ENCODE results near the gene IQCH. TPM values are rescaled to one million over a fixed set of nuclear protein-coding genes. Genes with fewer than 3 reads are reported as not detected.

Gene IQCH
- total and polyA plus RNA-seq, 2 donors, result 0.91 to 1.8 TPM

DNA sequence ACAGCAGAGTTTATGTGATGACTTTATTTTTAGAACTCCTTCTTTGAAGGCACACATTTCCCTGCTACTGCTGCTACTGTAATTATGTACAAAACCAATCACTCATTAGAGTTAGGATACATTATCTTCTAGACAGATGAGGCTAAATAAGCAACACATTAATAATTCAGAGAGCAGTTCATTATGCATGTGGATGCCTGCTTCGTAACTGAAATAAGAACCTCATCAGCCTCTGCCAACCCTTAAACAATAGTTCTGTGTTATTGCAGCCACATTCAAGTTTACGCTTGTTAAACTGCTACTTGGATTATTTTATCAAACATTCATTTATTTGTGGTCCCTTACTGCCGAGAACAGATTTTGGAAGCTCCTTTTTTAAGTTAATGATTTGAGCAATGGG, 213.8 kb downstream of the IQCH start:
- no peak for DNase-seq (ENCODE audit: low read depth in 6 of 9, low spot score in 9 of 9)
- Histone ChIP-seq H3K36me3 (ENCODE audit: control insufficient read depth in 2 of 2, insufficient read depth in 2 of 2, low read length in 1 of 2) (no peaks in the 10 kb centered on the region), H3K4me1 (ENCODE audit: control insufficient read depth in 2 of 2, insufficient read depth in 2 of 2, low read length in 2 of 2) (peaks cover 0 to 5% of the 10 kb centered on the region in 2 donors), H3K27me3 (ENCODE audit: control insufficient read depth in 2 of 2, insufficient read depth in 1 of 2, low read length in 1 of 2) (no peaks in the 10 kb centered on the region), H3K9me3 (ENCODE audit: control insufficient read depth in 2 of 2, insufficient read depth in 1 of 2, low read length in 1 of 2) (no peaks in the 10 kb centered on the region), H3K4me3 (ENCODE audit: low read length in 2 of 2) (no peak overlapping the region), H3K27ac (ENCODE audit: low read depth in 1 of 2, low read length in 1 of 2) (no peak overlapping the region)
- WGBS, result 96% methylated on average over 3 of the region's 3 CpGs

GRCh38 chr15:67469680-67470079, 215.1 kb downstream of the IQCH start:
- no peaks in the 10 kb centered on the region for H3K36me3 ChIP-seq (ENCODE audit: control insufficient read depth in 2 of 2, insufficient read depth in 2 of 2, low read length in 1 of 2)
- peaks cover 0 to 5% of the 10 kb centered on the region in 2 donors for H3K4me1 ChIP-seq (ENCODE audit: control insufficient read depth in 2 of 2, insufficient read depth in 2 of 2, low read length in 2 of 2)
- H3K9me3 ChIP-seq (ENCODE audit: control insufficient read depth in 2 of 2, insufficient read depth in 1 of 2, low read length in 1 of 2), result no peaks in the 10 kb centered on the region
- DNase-seq (ENCODE audit: low read depth in 6 of 9, low spot score in 9 of 9), result no peak
- H3K27ac ChIP-seq (ENCODE audit: low read depth in 1 of 2, low read length in 1 of 2), result no peak overlapping the region
- no peaks in the 10 kb centered on the region for H3K27me3 ChIP-seq (ENCODE audit: control insufficient read depth in 2 of 2, insufficient read depth in 1 of 2, low read length in 1 of 2)
- WGBS, result 95% methylated on average over 3 of the region's 3 CpGs
- no peak overlapping the region for H3K4me3 ChIP-seq (ENCODE audit: low read length in 2 of 2)

DNA sequence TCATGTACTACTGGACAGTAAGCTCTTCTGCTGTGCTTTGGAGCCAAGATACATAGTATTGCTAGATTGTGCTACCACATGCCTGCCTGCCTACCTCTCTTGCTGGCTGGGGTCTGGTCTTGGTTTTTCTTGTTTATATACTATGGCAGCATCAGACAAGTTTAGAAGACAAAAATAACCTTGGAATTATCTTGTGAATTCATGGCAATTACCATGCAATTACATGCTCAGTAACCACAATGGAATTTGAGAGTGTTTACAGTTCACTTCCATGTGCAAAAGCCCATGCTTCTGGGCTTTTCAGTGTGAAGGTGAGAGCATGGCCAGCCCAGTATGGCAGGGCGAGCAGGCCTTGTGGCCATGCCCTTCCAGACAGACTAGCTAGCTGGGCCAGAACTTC, 218.4 kb downstream of the IQCH start:
- no peaks in the 10 kb centered on the region for H3K9me3 ChIP-seq (ENCODE audit: control insufficient read depth in 2 of 2, insufficient read depth in 1 of 2, low read length in 1 of 2)
- no peaks in the 10 kb centered on the region for H3K36me3 ChIP-seq (ENCODE audit: control insufficient read depth in 2 of 2, insufficient read depth in 2 of 2, low read length in 1 of 2)
- H3K27ac ChIP-seq (ENCODE audit: low read depth in 1 of 2, low read length in 1 of 2), result no peak overlapping the region
- DNase-seq (ENCODE audit: low read depth in 6 of 9, low spot score in 9 of 9), result no peak
- peaks cover 0 to 4% of the 10 kb centered on the region in 2 donors for H3K4me1 ChIP-seq (ENCODE audit: control insufficient read depth in 2 of 2, insufficient read depth in 2 of 2, low read length in 2 of 2)
- H3K27me3 ChIP-seq (ENCODE audit: control insufficient read depth in 2 of 2, insufficient read depth in 1 of 2, low read length in 1 of 2), result no peaks in the 10 kb centered on the region
- WGBS, result 96% methylated on average over 1 of the region's 1 CpG
- no peak overlapping the region for H3K4me3 ChIP-seq (ENCODE audit: low read length in 2 of 2)

DNA sequence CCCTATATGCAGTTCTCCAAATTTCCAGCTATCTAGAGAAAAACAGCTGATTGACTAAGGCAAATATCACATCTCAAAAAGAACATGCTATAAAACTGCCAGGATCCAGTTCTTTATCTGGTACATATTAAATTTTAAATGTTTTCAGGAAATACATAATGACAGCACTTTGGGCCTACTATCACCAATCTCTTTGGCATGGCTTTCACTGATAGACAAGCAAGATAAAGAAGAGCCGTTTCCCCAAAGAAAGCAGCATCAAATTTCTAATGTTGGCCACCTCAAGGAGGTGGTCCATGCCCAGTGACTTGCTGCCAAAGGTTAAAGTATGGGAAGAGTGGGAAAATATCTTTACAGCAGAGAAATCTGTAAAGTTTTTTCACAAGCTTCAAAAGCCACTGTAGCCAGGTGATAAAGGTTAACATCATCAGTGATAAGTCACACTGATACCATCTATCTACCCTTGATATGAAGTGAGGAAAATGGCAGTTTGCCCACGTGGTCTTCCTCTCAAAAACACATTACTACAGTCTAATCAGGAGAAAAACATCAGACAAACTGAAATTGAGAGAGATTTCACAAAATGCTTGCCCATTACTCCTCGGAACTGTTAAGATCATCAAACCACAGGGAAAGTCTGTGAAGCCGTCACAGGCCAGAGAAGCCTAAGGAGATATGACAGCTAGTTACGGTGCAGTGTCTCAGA, 220.0 kb downstream of the IQCH start:
- H3K27ac ChIP-seq (ENCODE audit: low read depth in 1 of 2, low read length in 1 of 2), result no peak overlapping the region
- no peak overlapping the region for H3K4me3 ChIP-seq (ENCODE audit: low read length in 2 of 2)
- H3K36me3 ChIP-seq (ENCODE audit: control insufficient read depth in 2 of 2, insufficient read depth in 2 of 2, low read length in 1 of 2), result no peaks in the 10 kb centered on the region
- WGBS, result 50% methylated on average over 5 of the region's 5 CpGs
- no peaks in the 10 kb centered on the region for H3K27me3 ChIP-seq (ENCODE audit: control insufficient read depth in 2 of 2, insufficient read depth in 1 of 2, low read length in 1 of 2)
- DNase-seq (ENCODE audit: low read depth in 6 of 9, low spot score in 9 of 9), result peak in 1 of 9 donors; percentile 18
- H3K4me1 ChIP-seq (ENCODE audit: control insufficient read depth in 2 of 2, insufficient read depth in 2 of 2, low read length in 2 of 2), result peaks cover 0 to 4% of the 10 kb centered on the region in 2 donors
- H3K9me3 ChIP-seq (ENCODE audit: control insufficient read depth in 2 of 2, insufficient read depth in 1 of 2, low read length in 1 of 2), result no peaks in the 10 kb centered on the region

- 97% methylated on average over 5 of the region's 5 CpGs for WGBS
- Histone ChIP-seq H3K27ac (ENCODE audit: low read depth in 1 of 2, low read length in 1 of 2) (no peak overlapping the region), H3K4me1 (ENCODE audit: control insufficient read depth in 2 of 2, insufficient read depth in 2 of 2, low read length in 2 of 2) (peaks cover 0 to 5% of the 10 kb centered on the region in 2 donors), H3K4me3 (ENCODE audit: low read length in 2 of 2) (no peak overlapping the region), H3K9me3 (ENCODE audit: control insufficient read depth in 2 of 2, insufficient read depth in 1 of 2, low read length in 1 of 2) (peaks cover 0 to 4% of the 10 kb centered on the region in 2 donors), H3K36me3 (ENCODE audit: control insufficient read depth in 2 of 2, insufficient read depth in 2 of 2, low read length in 1 of 2) (no peaks in the 10 kb centered on the region), H3K27me3 (ENCODE audit: control insufficient read depth in 2 of 2, insufficient read depth in 1 of 2, low read length in 1 of 2) (no peaks in the 10 kb centered on the region)
- no peak for DNase-seq (ENCODE audit: low read depth in 6 of 9, low spot score in 9 of 9)
Observed at GRCh38 chr15:67479781-67480505, 225.4 kb downstream of the IQCH start.

DNA sequence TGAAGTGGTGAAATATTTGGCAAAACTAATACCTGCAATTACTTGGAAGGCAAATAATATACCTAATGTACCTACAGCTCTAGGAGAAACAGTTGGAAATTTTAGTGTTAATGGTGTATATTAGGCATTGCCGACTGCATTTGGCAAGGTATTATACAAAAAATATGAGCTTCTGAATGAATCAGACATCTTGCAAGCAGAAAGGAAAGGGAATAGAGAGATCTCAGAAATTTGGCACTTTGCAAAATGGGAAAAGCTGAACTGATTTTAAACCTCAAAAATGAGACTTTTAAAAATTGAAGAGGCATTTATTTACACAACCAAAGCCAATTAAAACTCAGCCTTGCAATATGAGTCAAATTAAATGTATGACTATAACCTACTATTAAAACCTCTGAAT, 226.2 kb downstream of the IQCH start:
- WGBS, result 97% methylated on average over 1 of the region's 1 CpG
- Histone ChIP-seq H3K27ac (ENCODE audit: low read depth in 1 of 2, low read length in 1 of 2) (no peak overlapping the region), H3K36me3 (ENCODE audit: control insufficient read depth in 2 of 2, insufficient read depth in 2 of 2, low read length in 1 of 2) (no peaks in the 10 kb centered on the region), H3K4me3 (ENCODE audit: low read length in 2 of 2) (no peak overlapping the region), H3K27me3 (ENCODE audit: control insufficient read depth in 2 of 2, insufficient read depth in 1 of 2, low read length in 1 of 2) (no peaks in the 10 kb centered on the region), H3K9me3 (ENCODE audit: control insufficient read depth in 2 of 2, insufficient read depth in 1 of 2, low read length in 1 of 2) (peaks cover 0 to 4% of the 10 kb centered on the region in 2 donors), H3K4me1 (ENCODE audit: control insufficient read depth in 2 of 2, insufficient read depth in 2 of 2, low read length in 2 of 2) (peaks cover 0 to 4% of the 10 kb centered on the region in 2 donors)
- DNase-seq (ENCODE audit: low read depth in 6 of 9, low spot score in 9 of 9), result no peak

- H3K27me3 ChIP-seq (ENCODE audit: control insufficient read depth in 2 of 2, insufficient read depth in 1 of 2, low read length in 1 of 2), result no peaks in the 10 kb centered on the region
- no peaks in the 10 kb centered on the region for H3K36me3 ChIP-seq (ENCODE audit: control insufficient read depth in 2 of 2, insufficient read depth in 2 of 2, low read length in 1 of 2)
- 68% methylated on average over 2 of the region's 2 CpGs for WGBS
- H3K4me1 ChIP-seq (ENCODE audit: control insufficient read depth in 2 of 2, insufficient read depth in 2 of 2, low read length in 2 of 2), result peaks cover 0 to 4% of the 10 kb centered on the region in 2 donors
- H3K27ac ChIP-seq (ENCODE audit: low read depth in 1 of 2, low read length in 1 of 2), result no peak overlapping the region
- DNase-seq (ENCODE audit: low read depth in 6 of 9, low spot score in 9 of 9), result peak in 4 of 9 donors; percentile 7 to 63 (median 22)
- no peak overlapping the region for H3K4me3 ChIP-seq (ENCODE audit: low read length in 2 of 2)
- peaks cover 0 to 4% of the 10 kb centered on the region in 2 donors for H3K9me3 ChIP-seq (ENCODE audit: control insufficient read depth in 2 of 2, insufficient read depth in 1 of 2, low read length in 1 of 2)
Observed at GRCh38 chr15:67481680-67482079, 227.1 kb downstream of the IQCH start.

- no peak for DNase-seq (ENCODE audit: low read depth in 6 of 9, low spot score in 9 of 9)
- Histone ChIP-seq H3K4me1 (ENCODE audit: control insufficient read depth in 2 of 2, insufficient read depth in 2 of 2, low read length in 2 of 2) (no peaks in the 10 kb centered on the region), H3K27ac (ENCODE audit: low read depth in 1 of 2, low read length in 1 of 2) (no peak overlapping the region), H3K27me3 (ENCODE audit: control insufficient read depth in 2 of 2, insufficient read depth in 1 of 2, low read length in 1 of 2) (no peaks in the 10 kb centered on the region), H3K36me3 (ENCODE audit: control insufficient read depth in 2 of 2, insufficient read depth in 2 of 2, low read length in 1 of 2) (no peaks in the 10 kb centered on the region), H3K4me3 (ENCODE audit: low read length in 2 of 2) (no peak overlapping the region), H3K9me3 (ENCODE audit: control insufficient read depth in 2 of 2, insufficient read depth in 1 of 2, low read length in 1 of 2) (no peaks in the 10 kb centered on the region)
- WGBS, result 96% methylated on average over 1 of the region's 1 CpG
Observed at GRCh38 chr15:67495585-67495984, 241.0 kb downstream of the IQCH start.

GRCh38 chr15:67501177-67501835, 246.7 kb downstream of the IQCH start:
- H3K27me3 ChIP-seq (ENCODE audit: control insufficient read depth in 2 of 2, insufficient read depth in 1 of 2, low read length in 1 of 2), result no peaks in the 10 kb centered on the region
- H3K27ac ChIP-seq (ENCODE audit: low read depth in 1 of 2, low read length in 1 of 2), result no peak overlapping the region
- H3K9me3 ChIP-seq (ENCODE audit: control insufficient read depth in 2 of 2, insufficient read depth in 1 of 2, low read length in 1 of 2), result no peaks in the 10 kb centered on the region
- no peak overlapping the region for H3K4me3 ChIP-seq (ENCODE audit: low read length in 2 of 2)
- WGBS, result 49% methylated on average over 2 of the region's 2 CpGs
- no peaks in the 10 kb centered on the region for H3K36me3 ChIP-seq (ENCODE audit: control insufficient read depth in 2 of 2, insufficient read depth in 2 of 2, low read length in 1 of 2)
- no peaks in the 10 kb centered on the region for H3K4me1 ChIP-seq (ENCODE audit: control insufficient read depth in 2 of 2, insufficient read depth in 2 of 2, low read length in 2 of 2)
- DNase-seq (ENCODE audit: low read depth in 6 of 9, low spot score in 9 of 9), result peak in 2 of 9 donors; percentile 22 to 54
